Activated CD4-positive, alpha-beta T cell treated with anti-CD3 and anti-CD28 coated beads, Interleukin-2, amount 50 U/mL, for 1 hour (primary cell): ENCODE measurements around the gene ZNF217.
A peak's percentile ranks its signal among the peaks of the same experiment; 100 is the strongest.
"Not testable (repeated sequence)": the region's sequence is repeated elsewhere in the genome, so short reads cannot be mapped to it uniquely, and the experiment has no call there.

Experiments used
- DNase-seq: peaks from one replicate; pipeline ENCODE4 v3.0.0-alpha.2; 2020

Gene ZNF217

GRCh38 chr20:53562104-53562764 is 31.4 kb downstream of the ZNF217 start:
- not testable (repeated sequence) for DNase-seq

- DNase-seq = no peak
Observed at GRCh38 chr20:53561505-53561904, 32.1 kb downstream of the ZNF217 start.

GRCh38 chr20:53559816-53560215 is 33.8 kb downstream of the ZNF217 start:
- DNase-seq = no peak

- DNase-seq = no peak
Observed at GRCh38 chr20:53557130-53557529, 36.5 kb downstream of the ZNF217 start.

GRCh38 chr20:53556267-53556897 is 37.3 kb downstream of the ZNF217 start:
- no peak for DNase-seq

- DNase-seq = no peak
Observed at GRCh38 chr20:53555816-53556215, 37.8 kb downstream of the ZNF217 start.

- no peak for DNase-seq
Observed at GRCh38 chr20:53555081-53555480, 38.6 kb downstream of the ZNF217 start.

GRCh38 chr20:53552572-53552893 is 41.1 kb downstream of the ZNF217 start:
- not testable (repeated sequence) for DNase-seq

GRCh38 chr20:53551719-53552571 is 41.7 kb downstream of the ZNF217 start:
- DNase-seq = not testable (repeated sequence)

GRCh38 chr20:53550280-53551187 is 43.1 kb downstream of the ZNF217 start:
- no peak for DNase-seq

GRCh38 chr20:53547664-53548239 is 45.9 kb downstream of the ZNF217 start:
- peak; percentile 21 for DNase-seq

GRCh38 chr20:53539516-53539915 is 54.1 kb downstream of the ZNF217 start:
- DNase-seq = no peak

- not testable (repeated sequence) for DNase-seq
Observed at GRCh38 chr20:53536382-53536781, 57.3 kb downstream of the ZNF217 start.

- DNase-seq = no peak
Observed at GRCh38 chr20:53535878-53536277, 57.8 kb downstream of the ZNF217 start.

- DNase-seq = no peak
Observed at GRCh38 chr20:53534037-53534436, 59.6 kb downstream of the ZNF217 start.

- no peak for DNase-seq
Observed at GRCh38 chr20:53533500-53533899, 60.1 kb downstream of the ZNF217 start.

GRCh38 chr20:53532654-53533312 is 60.9 kb downstream of the ZNF217 start:
- not testable (repeated sequence) for DNase-seq

GRCh38 chr20:53530440-53530839 is 63.2 kb downstream of the ZNF217 start:
- no peak for DNase-seq

- DNase-seq = no peak
Observed at GRCh38 chr20:53529658-53530057, 64.0 kb downstream of the ZNF217 start.

GRCh38 chr20:53527196-53527595 is 66.4 kb downstream of the ZNF217 start:
- no peak for DNase-seq

- no peak for DNase-seq
Observed at GRCh38 chr20:53524589-53525312, 68.9 kb downstream of the ZNF217 start.
